Stimulated activated CD8-positive, alpha-beta memory T cell treated with anti-CD3 and anti-CD28 coated beads, Interleukin-15, amount 100 ng/mL, for 24 hours (primary cell): ENCODE data around the gene GRID2.

Experiments
- DNase-seq: peaks from one replicate; pipeline ENCODE4 v3.0.0-alpha.2; 2020; ENCODE audit warnings: low read depth

GRID2 gene

DNA sequence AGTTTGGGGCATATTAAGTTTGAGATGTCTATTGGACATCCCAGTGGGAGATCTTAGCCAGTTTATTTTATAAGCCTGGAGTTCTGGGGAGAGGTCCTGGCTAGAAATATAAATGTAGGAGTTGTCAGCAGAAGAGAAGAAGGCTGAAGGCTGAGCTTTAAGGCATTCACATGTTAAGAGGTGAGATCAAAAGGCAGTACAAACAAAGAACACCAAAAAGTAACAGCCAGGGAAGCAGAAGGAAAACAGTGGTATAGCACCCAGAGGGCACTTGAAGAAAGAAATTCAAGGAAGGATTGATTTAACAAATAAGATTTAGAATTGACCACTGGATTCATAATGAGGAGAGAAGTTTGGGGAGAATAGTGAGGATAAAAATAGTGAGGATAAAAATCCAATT, 1383.5 kb downstream of the GRID2 start:
- no peak for DNase-seq

DNA sequence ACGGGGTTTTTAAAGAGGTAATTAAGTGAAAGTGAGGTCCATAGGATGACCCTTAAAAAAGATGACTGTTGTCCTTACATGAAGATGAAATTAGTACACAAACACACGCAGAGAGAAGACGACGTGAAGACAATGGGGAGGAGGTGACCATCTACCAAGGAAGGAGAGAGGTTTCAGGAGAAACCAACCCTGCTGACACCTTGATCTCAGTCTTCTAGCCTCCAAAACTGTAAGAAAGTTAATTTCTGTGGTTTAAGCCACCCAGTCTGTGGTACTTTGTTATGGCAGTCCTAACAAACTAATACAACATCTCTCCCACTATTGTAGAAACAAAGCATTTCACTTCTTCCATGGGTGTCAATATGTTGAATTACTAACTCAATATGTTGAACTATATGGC, 1385.2 kb downstream of the GRID2 start:
- no peak for DNase-seq

- no peak for DNase-seq
Observed at GRCh38 chr4:93693141-93693540, 1389.4 kb downstream of the GRID2 start.

- DNase-seq = no peak
Observed at GRCh38 chr4:93698686-93699085, 1394.9 kb downstream of the GRID2 start.

DNA sequence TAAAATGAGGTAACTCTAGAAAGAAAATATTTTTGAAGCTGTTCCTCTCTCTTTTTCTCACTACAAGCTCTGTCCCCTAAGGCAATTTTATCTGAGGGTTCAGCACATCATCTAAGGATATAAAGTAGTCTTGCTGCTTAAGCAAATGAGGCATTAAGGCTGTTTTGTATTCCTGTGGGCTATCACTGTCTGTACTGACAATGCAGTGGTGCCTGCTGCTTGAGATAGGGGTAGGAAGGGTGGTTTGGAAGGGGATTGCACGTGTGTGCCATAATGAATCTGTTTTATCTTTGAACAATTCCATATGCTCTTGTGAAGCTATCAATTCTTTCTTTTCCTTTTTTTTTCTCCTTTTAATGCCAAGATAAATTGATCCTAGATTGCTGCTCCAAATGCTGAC, 1396.8 kb downstream of the GRID2 start:
- DNase-seq = no peak

DNA sequence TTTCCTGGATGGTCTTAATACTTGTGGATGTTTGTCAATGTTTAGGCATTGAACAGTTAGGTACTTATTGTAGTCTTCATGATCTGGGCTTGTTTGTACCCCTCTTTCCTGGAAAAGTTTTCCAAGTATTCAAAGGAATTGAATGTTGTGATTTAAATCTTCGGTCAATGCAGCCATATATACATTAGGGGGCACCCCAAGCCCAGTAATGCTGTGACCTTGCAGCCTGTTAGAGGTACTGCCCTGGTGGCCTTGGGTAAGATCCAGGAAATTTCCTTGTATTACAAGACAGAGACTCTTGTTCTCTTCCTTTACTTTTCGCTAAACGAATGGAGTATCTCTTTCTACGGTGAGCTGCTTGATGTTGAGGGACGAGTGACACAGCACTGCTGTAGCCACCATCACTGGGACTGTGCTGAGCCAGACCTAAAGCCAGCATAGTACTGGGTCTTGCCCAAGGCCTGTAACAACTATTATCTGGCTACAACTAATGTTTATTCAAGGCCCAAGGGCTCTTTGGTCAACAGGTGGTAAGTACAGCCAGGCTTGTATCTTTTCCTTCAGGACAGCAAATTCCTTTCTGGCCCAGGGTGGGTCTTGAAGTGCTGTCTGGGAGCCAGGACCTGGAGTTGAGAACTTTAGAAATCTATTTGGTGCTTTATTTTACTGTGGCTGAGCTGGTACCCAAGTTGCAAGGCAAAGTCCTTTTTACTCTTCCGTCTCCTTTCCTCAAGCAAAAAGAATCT, 1406.5 kb downstream of the GRID2 start:
- no peak for DNase-seq

DNA sequence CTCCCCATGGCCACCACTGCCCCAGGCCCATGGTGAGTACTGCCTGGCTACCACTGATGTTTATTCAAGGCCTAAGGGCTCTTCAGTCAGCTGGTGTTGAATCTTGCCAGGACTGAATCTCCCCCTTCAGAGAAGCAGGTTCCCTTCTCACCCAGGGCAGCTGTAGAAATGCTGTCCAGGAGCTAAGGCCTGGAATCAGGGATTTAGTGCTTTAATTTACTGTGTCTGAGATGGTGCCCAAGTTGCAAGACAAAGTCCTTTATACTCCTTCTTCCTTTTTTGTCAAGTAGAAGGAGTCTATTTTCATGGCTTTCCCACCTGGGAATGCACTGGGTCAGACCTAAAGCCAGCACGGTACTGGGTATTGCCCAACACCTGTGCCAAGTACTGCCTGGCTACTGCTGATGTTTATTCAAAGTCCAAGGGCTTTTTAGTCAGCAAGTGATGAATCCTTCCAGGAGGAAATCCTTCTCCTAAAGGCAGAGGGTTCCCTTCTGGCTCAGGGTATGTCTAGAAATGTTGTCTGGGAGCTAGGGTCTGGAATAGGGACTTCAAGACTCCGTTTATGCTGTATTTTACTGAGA, 1407.2 kb downstream of the GRID2 start:
- no peak for DNase-seq

GRCh38 chr4:93718233-93718632, 1414.5 kb downstream of the GRID2 start:
- DNase-seq = no peak

GRCh38 chr4:93719552-93719951, 1415.8 kb downstream of the GRID2 start:
- DNase-seq = no peak

- DNase-seq = no peak
Observed at GRCh38 chr4:93722446-93722845, 1418.7 kb downstream of the GRID2 start.

DNA sequence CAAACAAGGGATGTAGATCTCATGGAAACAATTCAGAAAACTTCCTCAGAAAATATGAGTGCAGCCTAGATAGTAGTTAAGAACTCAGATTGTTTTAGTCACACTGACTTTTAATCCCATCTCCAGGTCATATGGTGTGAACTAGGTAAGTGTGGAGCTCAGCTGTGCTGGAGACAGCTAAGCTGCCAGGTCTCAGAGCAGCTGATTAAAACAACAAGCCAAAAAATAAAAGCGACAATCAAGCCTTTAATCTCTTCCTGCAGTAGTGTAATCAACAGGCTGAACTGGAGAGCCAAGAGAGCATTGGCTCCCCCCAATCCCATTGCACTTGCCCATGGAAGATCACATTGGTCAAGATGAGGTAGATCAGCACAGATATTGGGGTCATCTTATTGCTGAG, 1426.5 kb downstream of the GRID2 start:
- DNase-seq = no peak

- DNase-seq = no peak
Observed at GRCh38 chr4:93730760-93731159, 1427.0 kb downstream of the GRID2 start.

- no peak for DNase-seq
Observed at GRCh38 chr4:93731456-93731855, 1427.7 kb downstream of the GRID2 start.

DNA sequence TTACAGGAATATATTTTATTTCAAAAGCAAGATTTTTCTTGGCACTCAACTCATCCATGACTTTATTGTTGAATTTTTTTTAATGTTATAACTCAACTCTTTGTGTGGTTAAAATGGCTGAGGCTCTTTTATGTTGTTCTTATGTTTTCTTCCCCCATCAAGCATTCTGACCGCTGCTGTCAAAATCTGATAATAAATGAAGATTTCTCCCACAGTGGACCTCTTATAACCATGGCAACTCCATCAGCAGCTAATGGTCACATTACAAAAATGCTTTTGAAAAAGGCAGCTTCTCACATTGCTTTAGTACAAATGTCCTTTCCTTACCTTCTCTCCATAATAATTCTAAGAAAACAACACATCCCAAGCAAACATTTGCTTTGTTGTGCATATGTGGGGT, 1428.7 kb downstream of the GRID2 start:
- no peak for DNase-seq

- DNase-seq = no peak
Observed at GRCh38 chr4:93740890-93741289, 1437.1 kb downstream of the GRID2 start.

DNA sequence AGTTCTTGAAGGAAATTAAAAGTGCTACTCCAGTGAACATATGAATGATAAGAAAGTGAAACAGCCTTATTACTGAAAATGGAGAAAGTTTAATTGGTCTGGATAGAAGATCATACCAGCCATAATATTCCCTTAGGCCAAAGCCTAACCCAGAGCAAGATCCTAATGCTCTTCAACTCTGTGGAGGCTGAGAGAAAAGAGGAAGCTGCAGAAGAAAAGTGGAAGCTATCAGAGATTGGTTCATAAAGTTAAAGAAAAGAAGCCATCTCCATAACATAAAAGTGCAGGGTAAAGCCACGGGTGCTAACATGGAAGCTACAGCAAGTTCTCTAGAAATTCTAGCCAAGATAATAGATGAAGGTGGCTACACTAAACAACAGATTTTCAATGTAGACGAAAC, 1439.3 kb downstream of the GRID2 start:
- DNase-seq = no peak

DNA sequence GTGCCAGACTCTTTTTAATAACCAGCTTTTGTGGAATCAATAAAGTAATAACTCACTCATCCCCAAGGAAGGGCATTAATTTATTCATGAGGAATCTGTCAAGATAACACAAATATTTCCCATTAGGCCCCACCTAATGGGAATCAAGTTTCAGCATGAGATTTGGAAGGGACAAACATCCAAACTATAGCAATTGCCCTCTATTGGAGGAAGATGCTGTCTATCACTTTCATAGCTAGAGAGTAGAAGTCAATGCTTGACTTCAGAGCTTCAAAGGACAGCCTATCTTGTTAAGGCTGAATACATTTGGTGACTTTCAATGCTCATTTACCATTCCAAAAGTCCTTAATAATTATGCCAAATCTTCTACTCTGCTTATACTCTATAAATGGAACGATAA, 1439.9 kb downstream of the GRID2 start:
- no peak for DNase-seq

GRCh38 chr4:93744961-93745360, 1441.2 kb downstream of the GRID2 start:
- DNase-seq = no peak

- no peak for DNase-seq
Observed at GRCh38 chr4:93746031-93746430, 1442.3 kb downstream of the GRID2 start.

- DNase-seq = no peak
Observed at GRCh38 chr4:93747220-93747619, 1443.5 kb downstream of the GRID2 start.

DNA sequence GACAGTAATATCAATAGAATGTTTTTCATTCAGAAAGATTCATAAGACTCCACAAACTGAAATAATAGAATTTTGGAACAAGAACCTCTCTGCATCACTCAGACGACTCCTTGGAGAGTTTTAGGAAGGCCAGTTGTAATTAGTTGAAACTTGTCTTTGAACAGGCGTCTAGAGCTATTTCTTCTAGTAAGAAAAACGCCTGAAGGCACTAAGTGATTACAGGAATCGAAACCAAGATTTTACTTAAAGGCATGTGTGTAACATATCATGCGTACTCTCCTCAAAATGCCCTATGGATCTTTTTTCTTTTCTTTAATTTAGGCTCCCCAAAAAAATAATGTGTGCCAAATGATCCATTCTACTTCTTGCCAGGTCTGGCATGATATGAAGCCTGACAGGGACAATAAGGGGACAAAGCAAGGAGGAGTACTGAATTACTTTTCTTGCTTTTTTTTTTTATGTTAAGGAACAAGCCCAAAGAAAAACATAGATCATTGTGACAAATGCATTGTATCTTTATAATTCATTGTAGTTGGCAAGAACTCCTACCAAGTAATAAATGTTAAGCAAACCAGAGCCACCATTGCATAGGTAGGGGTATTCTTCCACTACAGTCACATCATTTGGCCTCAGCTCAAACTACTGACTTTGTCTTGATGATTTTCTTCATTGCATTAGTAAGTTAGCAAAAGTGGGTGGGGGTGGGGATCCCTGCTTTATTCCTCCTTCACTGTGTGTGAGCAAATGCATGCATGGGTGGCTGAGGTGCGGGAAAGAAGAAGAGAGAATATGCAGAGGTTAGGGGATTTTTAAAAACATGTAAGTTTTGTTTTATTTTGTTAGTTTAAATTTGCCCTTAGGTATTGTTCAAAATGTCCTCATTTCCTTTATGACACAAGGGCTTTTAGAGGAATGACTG, 1444.9 kb downstream of the GRID2 start:
- DNase-seq = no peak

- no peak for DNase-seq
Observed at GRCh38 chr4:93749292-93749761, 1445.6 kb downstream of the GRID2 start.

GRCh38 chr4:93751411-93751810, 1447.6 kb downstream of the GRID2 start:
- DNase-seq = no peak
